ENCODE results near the gene PLEKHO2.

DNA sequence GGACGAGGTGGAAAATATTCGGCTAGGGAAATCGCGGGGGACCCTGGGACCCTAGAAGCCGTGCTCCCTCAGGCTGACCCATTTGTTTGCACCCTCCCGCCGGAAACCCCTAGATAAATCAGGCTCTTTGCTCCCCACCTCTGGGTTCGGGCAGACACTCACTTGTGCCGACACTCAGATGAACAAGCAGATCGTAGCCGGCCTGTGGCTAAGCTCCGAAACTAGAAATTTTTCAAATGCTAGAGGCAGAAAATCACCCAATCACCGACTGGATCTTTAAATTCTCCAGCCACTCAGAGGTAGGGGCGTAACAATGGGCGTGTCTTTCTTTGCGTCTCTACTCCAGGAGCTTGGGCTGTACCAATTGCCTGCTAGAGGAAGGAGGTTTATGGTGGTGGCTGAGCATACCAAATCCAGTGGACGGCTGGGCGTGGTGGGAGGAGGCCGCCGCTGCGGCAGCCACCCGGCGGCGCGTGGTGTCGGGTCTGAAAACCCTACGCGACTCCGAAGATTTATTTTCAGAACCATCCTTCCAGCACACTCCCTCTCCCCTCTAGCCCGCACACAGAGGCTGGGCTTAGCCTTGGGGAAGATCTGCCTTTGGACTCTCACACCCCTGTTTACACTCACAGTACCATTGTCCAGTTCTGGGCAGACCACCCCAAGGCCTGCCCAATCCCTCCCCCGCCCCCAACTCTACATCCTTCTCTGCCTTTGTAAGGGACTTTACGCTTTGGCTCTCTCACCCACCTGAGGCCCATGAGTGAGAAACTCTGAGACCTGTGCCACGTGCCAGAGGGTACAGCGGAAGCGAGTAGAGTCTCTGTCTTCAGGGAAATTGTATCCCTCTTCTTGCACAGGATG, 16.1 kb upstream of the PLEKHO2 start, which contains the start of gene PIF1:
- TF ChIP-seq SPI1 (IDR thresholded peaks at IDR 0.05; ENCODE audit: low read depth, low read length) (no peak), POLR2AphosphoS5 (IDR thresholded peaks at IDR 0.05; ENCODE audit: low read depth, low read length) (peak; percentile 77; the same call in 1 of the 2 replicates), POLR2A (IDR thresholded peaks at IDR 0.05; ENCODE audit: low read depth, low read length) (peak; percentile 79)
